GM19455 (cell line): ENCODE results near the gene PGLYRP3.
A peak's percentile ranks its signal among the peaks of the same experiment; 100 is the strongest.
"Not testable (repeated sequence)": the region's sequence is repeated elsewhere in the genome, so short reads cannot be mapped to it uniquely, and the experiment has no call there.

Source experiments
- ATAC-seq: cut with Tn5 transposase; IDR thresholded peaks from one replicate; pipeline ENCODE4 v1.9.1; 2021; ENCODE audit not compliant: unreplicated experiment

The PGLYRP3 gene

GRCh38 chr1:153314388-153314787 lies 1.6 kb upstream of the PGLYRP3 start:
- not testable (repeated sequence) for ATAC-seq

GRCh38 chr1:153313288-153313687 lies 536 bp upstream of the PGLYRP3 start:
- ATAC-seq: no peak

- no peak for ATAC-seq
Observed at GRCh38 chr1:153310526-153310925, 2.2 kb downstream of the PGLYRP3 start.

GRCh38 chr1:153309441-153309840 lies 3.3 kb downstream of the PGLYRP3 start:
- no peak for ATAC-seq

GRCh38 chr1:153308540-153308939 lies 4.2 kb downstream of the PGLYRP3 start:
- ATAC-seq: no peak

- ATAC-seq: no peak
Observed at GRCh38 chr1:153307221-153307600, 5.5 kb downstream of the PGLYRP3 start.

- ATAC-seq: no peak
Observed at GRCh38 chr1:153306303-153307220, 6.2 kb downstream of the PGLYRP3 start.

GRCh38 chr1:153305682-153306081 lies 7.1 kb downstream of the PGLYRP3 start:
- ATAC-seq: no peak

GRCh38 chr1:153302308-153302707 lies 10.4 kb downstream of the PGLYRP3 start:
- no peak for ATAC-seq

- no peak for ATAC-seq
Observed at GRCh38 chr1:153293851-153294250, 18.9 kb downstream of the PGLYRP3 start.

GRCh38 chr1:153293480-153293775 lies 19.3 kb downstream of the PGLYRP3 start:
- ATAC-seq: no peak

GRCh38 chr1:153292740-153293479 lies 19.8 kb downstream of the PGLYRP3 start:
- no peak for ATAC-seq

GRCh38 chr1:153292185-153292584 lies 20.6 kb downstream of the PGLYRP3 start:
- ATAC-seq: no peak

GRCh38 chr1:153291514-153291913 lies 21.2 kb downstream of the PGLYRP3 start:
- no peak for ATAC-seq

GRCh38 chr1:153288634-153289275 lies 24.0 kb downstream of the PGLYRP3 start:
- ATAC-seq: no peak

GRCh38 chr1:153277852-153278251 lies 34.9 kb downstream of the PGLYRP3 start:
- peak; percentile 55 for ATAC-seq

GRCh38 chr1:153272186-153272585 lies 40.6 kb downstream of the PGLYRP3 start:
- no peak for ATAC-seq

- ATAC-seq: no peak
Observed at GRCh38 chr1:153271711-153272110, 41.0 kb downstream of the PGLYRP3 start.

GRCh38 chr1:153265457-153265856 lies 47.3 kb downstream of the PGLYRP3 start:
- ATAC-seq: no peak

- ATAC-seq: no peak
Observed at GRCh38 chr1:153262462-153263157, 50.1 kb downstream of the PGLYRP3 start.

GRCh38 chr1:153262070-153262366 lies 50.7 kb downstream of the PGLYRP3 start:
- ATAC-seq: no peak
